Esophagus squamous epithelium (tissue), 5 donors: ENCODE measurements around the gene SIX3. TPM values are rescaled to one million over a fixed set of nuclear protein-coding genes. Genes with fewer than 3 reads are reported as not detected.
A peak's percentile ranks its signal among the peaks of the same experiment; 100 is the strongest.

Experiments used
- DNase-seq: peaks from one replicate; lab custom pipeline; 2025; lab: John Stamatoyannopoulos, UW
- H3K27ac ChIP-seq, 4 donors: fragments of 200-600 bp; sonication (generic); one replicate each; pipeline ENCODE4 v1.5.1; 2016 to 2019; ENCODE audit warnings: mild to moderate bottlenecking in 1 of 4
- H3K27me3 ChIP-seq, 4 donors: fragments of 200-600 bp; sonication (generic); 1 replicate in 3 of 4; 2 replicates in 1 of 4; pipeline versions ENCODE4 v1.5.1 to v1.6.0; 2017 to 2021; ENCODE audit warnings: antibody characterized with exemption in 1 of 4
- H3K36me3 ChIP-seq, 3 donors: fragments of 200-600 bp; sonication (generic); one replicate each; pipeline ENCODE4 v1.5.1; 2016 to 2019
- H3K4me1 ChIP-seq, 3 donors: fragments of 200-600 bp; sonication (generic); one replicate each; pipeline ENCODE4 v1.5.1; 2017 to 2019
- H3K4me3 ChIP-seq, 4 donors: fragments of 200-600 bp; sonication (generic); 1 replicate in 3 of 4; 2 replicates in 1 of 4; pipeline ENCODE4 v1.5.1; 2016 to 2019; ENCODE audit warnings: mild to moderate bottlenecking in 2 of 4, moderate library complexity in 1 of 4
- H3K9me3 ChIP-seq, 3 donors: fragments of 200-600 bp; sonication (generic); one replicate each; pipeline ENCODE4 v1.5.1; 2016 to 2019
- CTCF ChIP-seq, 6 experiments: fragments of 450-650 bp in 4 of 6; fragments of 200-600 bp in 2 of 6; sonication (generic) in 2 of 6; IDR thresholded peaks; one replicate each; pipeline ENCODE4 v1.5.1; 2016 to 2019; ENCODE audit warnings: antibody characterized with exemption in 6 of 6, mild to moderate bottlenecking in 4 of 6, moderate library complexity in 4 of 6
- POLR2A ChIP-seq, 4 donors: fragments of 450-650 bp; IDR thresholded peaks; one replicate each; pipeline ENCODE4 v1.6.1; 2017; ENCODE audit warnings: antibody characterized with exemption in 4 of 4, mild to moderate bottlenecking in 4 of 4, moderate library complexity in 3 of 4
- WGBS, 2 donors: methylation state at CpG; one replicate each; pipeline ENCODE4 v1.1.5; 2018; 5-methylcytosine and 5-hydroxymethylcytosine counted together
- intact Hi-C: fragments of 100-400 bp; cut with DNase I; formaldehyde crosslinking; loops from one replicate; pipeline ENCODE4 v1.15.0; 2022
- total RNA-seq, 4 donors: library from RNA; depleted of rRNA; stranded (reverse); fragments of >200 nt; gene quantifications; one replicate each; pipeline ENCODE4 v1.1.0, GENCODE V29; 2016
- donor health status: DM: yes; HTN: yes; CAD: no.

Gene SIX3
- total RNA-seq, 4 donors from 2014 or later, result not detected

DNA sequence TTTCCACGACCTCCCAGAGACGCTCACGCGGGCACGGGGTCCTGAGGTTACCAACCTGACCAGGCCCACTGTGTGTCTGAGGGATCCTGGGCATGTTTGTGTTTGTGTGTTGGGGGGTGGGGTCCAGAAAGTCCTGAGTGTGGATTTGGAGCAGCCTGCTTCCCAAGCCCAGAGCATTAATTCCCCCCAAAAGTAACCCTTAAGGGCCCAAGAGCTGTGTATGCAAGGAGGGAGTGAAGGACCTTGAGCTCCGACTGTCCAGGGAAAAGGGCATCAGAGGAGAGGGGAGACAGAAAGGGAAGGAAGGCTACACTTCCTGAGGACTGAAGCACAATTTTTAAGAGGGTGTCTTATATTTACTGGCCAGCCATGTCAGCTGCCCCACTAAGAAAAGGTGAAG is 5.2 kb upstream of the SIX3 start:
- DNase-seq, result no peak
- Histone ChIP-seq H3K4me1 (peaks cover 29 to 70% (median 35%) of the 10 kb centered on the region in 3 donors), H3K9me3 (no peaks in the 10 kb centered on the region), H3K36me3 (no peaks in the 10 kb centered on the region), H3K27me3 (peaks cover 40 to 100% (median 80%) of the 10 kb centered on the region in 4 donors), H3K4me3 (no peak overlapping the region), H3K27ac (no peak overlapping the region)
- WGBS, 2 donors, result 33 to 42% methylated on average over 1 to 5 of the region's 6 CpGs
- no peak for TF ChIP-seq CTCF (IDR thresholded peaks at IDR 0.05)
- no peak for TF ChIP-seq POLR2A (IDR thresholded peaks at IDR 0.05)
- intact Hi-C loops, result no loop called here

- WGBS, 2 donors, result 20 to 56% methylated on average over 1 to 3 of the region's 22 CpGs
- intact Hi-C loops, result no loop called here
- no peak for DNase-seq
- H3K27ac ChIP-seq, result no peak overlapping the region
- no peaks in the 10 kb centered on the region for H3K36me3 ChIP-seq
- TF ChIP-seq CTCF (IDR thresholded peaks at IDR 0.05) (no peak), POLR2A (IDR thresholded peaks at IDR 0.05) (no peak)
- H3K27me3 ChIP-seq, result peaks cover 42 to 100% (median 81%) of the 10 kb centered on the region in 4 donors
- peak overlapping the region in 1 of 4 donors; percentile 57 for H3K4me3 ChIP-seq
- H3K9me3 ChIP-seq, result no peaks in the 10 kb centered on the region
- H3K4me1 ChIP-seq, result peaks cover 35 to 78% (median 41%) of the 10 kb centered on the region in 3 donors
Observed at GRCh38 chr2:44936715-44937687, 4.5 kb upstream of the SIX3 start.

DNA sequence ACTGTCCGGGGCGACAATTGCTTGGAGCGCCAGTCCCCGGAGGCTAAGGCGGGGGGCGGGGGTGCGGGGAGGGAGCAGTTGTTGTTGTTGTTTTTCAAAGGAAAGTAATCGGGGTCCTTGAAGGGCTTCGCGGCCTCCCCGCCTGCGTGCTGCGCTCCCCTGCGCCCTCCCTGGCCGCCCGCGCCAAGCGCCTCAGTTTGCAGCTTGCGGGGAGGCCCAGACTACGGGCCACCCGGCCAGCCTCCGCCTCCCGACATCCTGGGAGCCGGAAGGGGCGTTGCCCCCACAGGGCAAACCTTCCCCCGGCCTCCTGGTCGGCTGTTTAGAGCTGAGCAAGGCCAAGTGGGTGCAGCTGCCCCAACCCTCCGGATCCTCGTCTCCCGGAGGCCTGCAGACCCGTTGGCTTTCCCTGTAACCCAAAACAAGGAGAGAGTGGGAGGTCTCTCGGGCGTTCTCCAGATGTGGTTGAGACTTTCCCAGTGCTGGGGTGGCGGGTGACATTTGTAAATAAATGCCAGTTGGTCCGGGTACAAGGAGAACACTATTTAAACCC is 3.7 kb upstream of the SIX3 start:
- H3K9me3 ChIP-seq, result no peaks in the 10 kb centered on the region
- peaks cover 41 to 83% (median 42%) of the 10 kb centered on the region in 3 donors for H3K4me1 ChIP-seq
- peaks cover 47 to 100% (median 78%) of the 10 kb centered on the region in 4 donors for H3K27me3 ChIP-seq
- no peak for DNase-seq
- TF ChIP-seq POLR2A (IDR thresholded peaks at IDR 0.05), result no peak
- TF ChIP-seq CTCF (IDR thresholded peaks at IDR 0.05), result no peak
- H3K4me3 ChIP-seq, result peak overlapping the region in 1 of 4 donors; percentile 57
- intact Hi-C loops, result no loop called here
- no peak overlapping the region for H3K27ac ChIP-seq
- H3K36me3 ChIP-seq, result no peaks in the 10 kb centered on the region
- 6% methylated on average over 7 of the region's 35 CpGs; no CpG with 5 or more reads in 1 of the 2 donors for WGBS, 2 donors

GRCh38 chr2:44938287-44939105 is 3.0 kb upstream of the SIX3 start:
- Histone ChIP-seq H3K4me1 (peaks cover 41 to 83% (median 48%) of the 10 kb centered on the region in 3 donors), H3K9me3 (no peaks in the 10 kb centered on the region), H3K27ac (no peak overlapping the region), H3K27me3 (peaks cover 53 to 100% (median 80%) of the 10 kb centered on the region in 4 donors), H3K36me3 (no peaks in the 10 kb centered on the region), H3K4me3 (peak overlapping the region in 3 of 4 donors; percentile 16 to 57 (median 24))
- TF ChIP-seq POLR2A (IDR thresholded peaks at IDR 0.05) (no peak), CTCF (IDR thresholded peaks at IDR 0.05) (no peak)
- 0% methylated on average over 2 of the region's 62 CpGs; no CpG with 5 or more reads in 1 of the 2 donors for WGBS, 2 donors
- intact Hi-C loops, result no loop called here
- DNase-seq, result no peak
